ENCODE measurements around the gene KRTAP12-1. TPM values are rescaled to one million over a fixed set of nuclear protein-coding genes. Genes with fewer than 3 reads are reported as not detected.
"Not testable (repeated sequence)": the region's sequence is repeated elsewhere in the genome, so short reads cannot be mapped to it uniquely, and the experiment has no call there.

Gene KRTAP12-1
- polyA plus RNA-seq, 3 donors: not detected

DNA sequence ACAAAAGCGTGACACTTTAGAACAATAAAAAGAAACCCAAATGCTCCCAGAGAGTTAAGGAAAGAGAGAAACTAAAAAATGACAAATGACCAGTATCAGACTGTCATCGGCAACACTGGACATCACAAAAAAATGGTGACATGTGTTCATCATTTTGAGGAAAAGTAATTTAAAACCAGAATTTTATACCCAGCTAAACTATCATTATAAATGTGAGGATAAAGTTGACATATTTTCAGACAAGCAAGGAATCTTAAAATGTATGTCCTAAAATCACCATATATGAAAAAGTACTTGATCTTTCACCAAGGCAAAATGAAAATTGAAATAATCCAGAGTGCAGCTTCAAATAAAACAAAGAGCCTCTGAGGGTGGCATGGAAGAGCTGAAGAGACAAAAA, 37.1 kb downstream of the KRTAP12-1 start:
- DNase-seq: no peak

DNA sequence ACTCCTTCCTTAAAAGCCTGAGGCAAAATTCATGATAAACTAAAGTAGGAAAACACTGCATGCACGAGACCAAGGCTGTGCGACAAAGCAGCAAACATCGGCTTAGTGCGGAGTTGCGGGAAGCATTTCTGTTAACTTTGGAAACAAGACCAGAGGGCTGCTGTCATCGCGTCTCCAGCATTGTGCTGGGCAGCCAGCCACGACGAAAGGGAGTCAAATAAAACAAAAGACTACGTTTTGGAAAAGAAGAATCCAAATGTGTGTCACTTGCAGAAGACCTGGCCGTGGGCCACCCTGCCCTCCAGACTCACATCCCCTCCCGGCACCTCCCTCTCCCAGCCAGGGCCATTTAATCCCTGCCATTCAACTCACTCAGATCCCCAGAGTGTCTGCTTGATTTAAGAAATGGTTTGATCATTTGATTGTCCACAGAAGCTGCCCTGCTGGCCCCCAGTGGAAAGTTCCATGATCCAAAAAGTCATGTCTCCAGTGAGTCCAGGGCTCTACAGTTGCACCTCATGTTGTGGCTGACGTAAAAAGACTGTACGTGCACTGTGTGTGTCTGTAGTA, 38.1 kb downstream of the KRTAP12-1 start:
- DNase-seq: peak; percentile 5

DNA sequence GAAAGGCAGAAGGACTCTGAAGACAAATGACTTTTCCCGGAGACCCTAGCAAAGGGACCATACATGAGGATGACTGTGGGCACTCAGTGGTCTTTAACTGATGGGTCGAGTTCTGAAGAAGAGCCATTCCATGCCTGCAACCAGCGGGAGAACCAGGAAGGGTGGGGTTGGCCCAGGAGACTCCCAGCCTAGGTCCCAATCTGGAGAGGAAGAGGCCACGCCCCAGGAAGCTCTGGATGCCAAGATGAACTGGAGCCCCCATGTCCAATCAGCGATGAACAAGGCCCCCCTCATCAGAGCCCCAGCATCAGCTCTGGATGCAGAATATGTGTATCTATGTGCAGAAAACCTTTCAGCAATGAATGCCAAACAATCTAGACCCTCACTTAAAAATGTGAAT, 41.2 kb downstream of the KRTAP12-1 start:
- no peak for DNase-seq

DNA sequence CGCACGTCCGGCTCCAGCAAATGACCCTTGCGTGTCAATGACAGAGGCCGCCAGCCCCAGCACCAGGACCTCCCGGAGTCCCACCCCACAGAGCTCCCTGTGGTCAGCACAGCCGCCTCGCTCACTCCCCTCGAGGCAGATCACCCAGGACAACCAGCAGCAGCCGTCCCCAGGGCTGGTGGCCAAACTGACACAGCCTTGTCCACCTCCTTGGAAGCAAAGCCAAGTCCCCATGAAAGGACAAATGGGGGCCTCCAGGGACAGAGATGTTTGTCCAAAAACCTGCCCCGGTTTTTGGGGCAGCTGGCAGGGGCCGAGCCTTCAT, 42.7 kb downstream of the KRTAP12-1 start:
- DNase-seq: no peak

DNA sequence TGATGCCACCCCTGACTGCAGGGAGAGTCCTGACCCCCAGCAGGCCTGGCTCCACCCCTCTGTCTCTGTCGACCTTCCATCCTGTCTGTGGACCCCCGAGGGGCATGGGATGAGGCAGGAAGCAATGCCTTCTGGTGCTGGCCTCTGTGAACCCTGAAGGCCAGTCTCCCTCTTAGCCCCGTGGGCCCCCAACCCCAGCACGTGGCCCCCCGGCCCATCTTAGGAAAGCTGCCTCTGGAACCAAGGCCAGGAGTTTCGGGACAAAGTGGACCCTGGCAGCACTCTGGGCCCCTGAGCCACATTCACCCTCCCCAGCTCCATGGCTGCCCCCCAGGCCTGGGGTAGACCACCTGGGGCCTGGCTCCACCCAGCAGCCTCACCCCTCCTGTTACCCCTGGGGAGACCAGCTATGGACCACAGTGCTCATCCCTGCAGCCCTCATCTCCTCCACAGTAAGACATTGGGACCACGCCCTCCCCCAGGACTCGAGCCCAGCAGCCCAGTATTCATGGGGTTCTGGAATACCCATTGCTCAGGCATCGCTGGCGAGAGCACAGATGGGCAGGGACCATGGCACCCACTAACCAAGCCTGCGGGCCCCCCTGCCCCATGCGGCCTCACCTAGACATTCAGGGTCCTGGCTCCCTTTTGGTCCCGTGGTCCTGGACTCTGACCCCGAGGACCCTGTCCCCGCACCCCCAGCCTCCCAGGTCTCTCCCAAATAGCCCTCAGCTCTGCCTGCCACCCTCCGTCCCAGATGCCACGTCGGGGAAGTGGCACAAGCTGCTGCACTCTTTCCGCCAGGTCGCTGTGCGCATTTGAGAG, 43.2 kb downstream of the KRTAP12-1 start:
- not testable (repeated sequence) for DNase-seq

DNA sequence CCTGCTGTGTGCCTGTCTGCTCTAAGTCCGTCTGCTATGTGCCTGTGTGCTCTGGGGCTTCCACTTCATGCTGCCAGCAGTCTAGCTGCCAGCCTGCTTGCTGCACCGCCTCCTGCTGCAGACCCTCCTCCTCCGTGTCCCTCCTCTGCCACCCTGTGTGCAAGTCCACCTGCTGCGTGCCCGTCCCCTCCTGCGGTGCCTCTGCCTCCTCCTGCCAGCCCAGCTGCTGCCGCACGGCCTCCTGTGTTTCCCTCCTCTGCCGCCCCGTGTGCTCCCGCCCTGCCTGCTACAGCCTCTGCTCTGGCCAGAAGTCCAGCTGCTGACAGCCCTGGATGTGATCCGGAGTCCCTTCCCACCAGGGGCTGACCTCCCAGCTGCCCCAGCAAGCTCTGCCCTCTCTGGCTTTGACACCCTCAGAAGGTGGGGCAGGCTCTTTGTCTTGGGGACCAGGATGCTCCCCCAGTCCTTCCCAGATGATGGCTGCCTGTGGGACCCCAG, 44.1 kb downstream of the KRTAP12-1 start:
- not testable (repeated sequence) for DNase-seq

DNA sequence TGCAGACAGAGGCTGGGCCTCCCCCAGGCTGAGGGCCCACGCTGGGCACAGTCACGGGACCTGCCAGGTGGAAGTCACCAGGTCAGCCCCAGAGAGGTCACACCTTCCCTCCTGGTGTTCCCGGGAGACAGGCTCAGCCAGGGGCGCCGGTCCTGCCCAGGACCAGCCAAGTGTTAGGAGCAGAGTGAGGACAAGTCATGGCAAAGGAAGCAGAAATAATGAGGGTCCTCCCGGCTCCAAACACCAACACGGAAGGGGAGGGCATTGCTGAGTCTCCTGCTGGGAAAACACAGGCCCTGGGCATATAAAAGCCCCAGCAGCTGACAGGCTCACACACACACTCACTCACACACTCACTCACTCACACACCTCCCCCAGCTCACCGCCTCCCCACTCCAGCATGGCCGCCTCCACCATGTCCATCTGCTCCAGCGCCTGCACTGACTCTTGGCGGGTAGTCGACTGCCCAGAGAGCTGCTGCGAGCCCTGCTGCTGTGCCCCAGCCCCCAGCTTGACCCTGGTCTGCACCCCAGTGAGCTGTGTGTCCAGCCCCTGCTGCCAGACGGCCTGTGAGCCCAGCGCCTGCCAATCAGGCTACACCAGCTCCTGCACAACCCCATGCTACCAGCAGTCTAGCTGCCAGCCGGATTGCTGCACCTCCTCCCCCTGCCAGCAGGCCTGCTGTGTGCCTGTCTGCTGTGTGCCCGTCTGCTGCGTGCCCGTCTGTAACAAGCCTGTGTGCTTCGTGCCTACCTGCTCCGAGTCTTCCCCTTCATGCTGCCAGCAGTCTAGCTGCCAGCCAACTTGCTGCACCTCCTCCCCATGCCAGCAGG, 44.7 kb downstream of the KRTAP12-1 start, which contains the start of gene KRTAP10-10:
Gene KRTAP10-10, plus strand, starts transcription at position 339 of the 833 bp plus-strand sequence. Its CDS starts 62 bp downstream, at position 401.
- no peak for DNase-seq

DNA sequence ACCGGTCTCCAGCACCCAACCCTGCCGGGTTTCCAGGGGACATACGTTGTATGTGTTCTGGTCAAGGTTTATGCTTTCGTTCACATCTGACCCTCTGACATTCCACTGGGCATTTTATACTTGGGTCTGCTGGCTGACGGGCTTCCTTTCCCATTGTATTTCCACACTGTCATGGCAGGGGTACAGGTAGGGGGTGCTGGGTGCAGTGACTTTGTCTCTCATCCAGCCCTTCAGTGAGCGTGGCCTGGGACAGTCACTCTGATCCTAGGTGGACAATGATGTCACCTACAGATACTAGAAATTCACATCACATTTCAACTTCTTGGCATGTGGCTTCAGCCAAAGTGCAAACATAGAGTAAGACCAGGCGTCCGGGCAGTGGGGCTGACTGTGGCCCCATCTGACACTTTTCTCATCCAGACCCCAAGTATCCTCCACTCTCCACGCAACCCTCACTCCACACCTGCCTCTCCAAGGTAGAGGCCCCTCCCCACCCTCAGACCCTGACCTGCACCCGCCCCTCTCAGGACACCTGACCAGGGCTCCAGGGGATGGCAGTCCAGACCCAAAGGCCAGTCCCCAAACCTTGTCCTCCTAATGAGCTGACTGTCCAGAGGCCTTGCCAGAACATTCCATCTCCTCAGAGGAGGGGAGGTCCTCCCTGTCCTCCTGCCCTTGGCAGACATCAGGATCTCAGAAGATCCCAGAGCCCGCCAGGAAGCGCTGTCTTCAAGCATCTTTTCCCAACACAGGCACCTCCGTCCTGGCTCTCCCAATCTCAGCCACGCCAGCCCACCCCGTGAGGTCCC, 45.5 kb downstream of the KRTAP12-1 start:
- no peak for DNase-seq

DNA sequence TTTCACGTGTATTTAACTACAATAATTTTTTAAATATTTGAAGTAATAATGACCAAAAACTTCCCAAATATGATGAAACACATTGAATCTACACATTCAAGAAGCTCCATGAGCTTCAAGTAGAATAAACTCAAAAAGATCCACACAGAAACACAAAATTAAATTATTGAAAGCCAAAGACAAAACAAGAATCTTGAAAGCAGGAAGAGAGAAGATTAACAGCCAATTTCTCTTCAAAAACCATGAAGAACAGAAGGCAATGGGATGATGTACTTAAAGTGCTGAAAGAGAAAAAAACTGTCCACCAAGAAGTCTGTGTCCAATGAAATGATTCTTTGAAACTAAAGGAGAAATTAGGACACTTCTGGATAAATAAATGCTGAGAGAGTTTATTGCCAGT, 49.9 kb downstream of the KRTAP12-1 start:
- DNase-seq: no peak

Other genes with a start within 250 kb of the KRTAP12-1 start
- 1 to 10 TPM; 4.6 to 5.6 (median 5.2) TPM for gene LRRC3, start 226.7 kb downstream of the KRTAP12-1 start, polyA plus RNA-seq (ENCODE audit: insufficient read length in 3 of 3)
- not detected for gene KRTAP10-1, start 142.0 kb downstream of the KRTAP12-1 start, polyA plus RNA-seq (ENCODE audit: insufficient read length in 3 of 3)
- not detected for gene KRTAP10-2, start 130.7 kb downstream of the KRTAP12-1 start, polyA plus RNA-seq (ENCODE audit: insufficient read length in 3 of 3)
- gene KRTAP10-3, start 123.4 kb downstream of the KRTAP12-1 start, polyA plus RNA-seq (ENCODE audit: insufficient read length in 3 of 3): not detected
- not detected for gene KRTAP10-4, start 108.4 kb downstream of the KRTAP12-1 start, polyA plus RNA-seq (ENCODE audit: insufficient read length in 3 of 3)
- gene KRTAP10-5, start 101.6 kb downstream of the KRTAP12-1 start, polyA plus RNA-seq (ENCODE audit: insufficient read length in 3 of 3): not detected
- gene KRTAP10-6, start 89.7 kb downstream of the KRTAP12-1 start, polyA plus RNA-seq (ENCODE audit: insufficient read length in 3 of 3): not detected
- not detected for gene KRTAP10-7, start 81.6 kb downstream of the KRTAP12-1 start, polyA plus RNA-seq (ENCODE audit: insufficient read length in 3 of 3)
- not detected for gene KRTAP10-8, start 70.1 kb downstream of the KRTAP12-1 start, polyA plus RNA-seq (ENCODE audit: insufficient read length in 3 of 3)
- gene KRTAP10-9, start 55.1 kb downstream of the KRTAP12-1 start, polyA plus RNA-seq (ENCODE audit: insufficient read length in 3 of 3): not detected
- not detected for gene KRTAP10-10, start 44.8 kb downstream of the KRTAP12-1 start, polyA plus RNA-seq (ENCODE audit: insufficient read length in 3 of 3)
- not detected for gene KRTAP10-11, start 35.7 kb downstream of the KRTAP12-1 start, polyA plus RNA-seq (ENCODE audit: insufficient read length in 3 of 3)
- gene KRTAP12-4, start 27.5 kb downstream of the KRTAP12-1 start, polyA plus RNA-seq (ENCODE audit: insufficient read length in 3 of 3): not detected
- not detected for gene KRTAP12-3, start 24.2 kb downstream of the KRTAP12-1 start, polyA plus RNA-seq (ENCODE audit: insufficient read length in 3 of 3)
- not detected for gene KRTAP12-2, start 15.2 kb downstream of the KRTAP12-1 start, polyA plus RNA-seq (ENCODE audit: insufficient read length in 3 of 3)
- not detected for gene KRTAP10-12, start 15.0 kb upstream of the KRTAP12-1 start, polyA plus RNA-seq (ENCODE audit: insufficient read length in 3 of 3)
- 1 to 10 TPM in 2 of 3 donors, under 1 TPM in 1; 0.95 to 1.1 (median 1.0) TPM for gene TSPEAR, start 29.4 kb upstream of the KRTAP12-1 start, polyA plus RNA-seq (ENCODE audit: insufficient read length in 3 of 3)
- gene UBE2G2, start 119.7 kb upstream of the KRTAP12-1 start, polyA plus RNA-seq (ENCODE audit: insufficient read length in 3 of 3): 100 to 1,000 TPM in 2 of 3 donors, 10 to 100 TPM in 1; 63.5 to 144 (median 125) TPM
- 100 to 1,000 TPM; 101 to 116 (median 106) TPM for gene SUMO3, start 135.9 kb upstream of the KRTAP12-1 start, polyA plus RNA-seq (ENCODE audit: insufficient read length in 3 of 3)
- gene PTTG1IP, start 191.5 kb upstream of the KRTAP12-1 start, polyA plus RNA-seq (ENCODE audit: insufficient read length in 3 of 3): 100 to 1,000 TPM; 279 to 290 (median 279) TPM
- 10 to 100 TPM; 12.3 to 16.9 (median 12.4) TPM for gene ITGB2, start 238.7 kb upstream of the KRTAP12-1 start, polyA plus RNA-seq (ENCODE audit: insufficient read length in 3 of 3)

Measured in renal pelvis (tissue), 4 donors.